ENCODE data around the gene PAXIP1.
"Not testable (repeated sequence)": the region's sequence is repeated elsewhere in the genome, so short reads cannot be mapped to it uniquely, and the experiment has no call there.

Gene PAXIP1

DNA sequence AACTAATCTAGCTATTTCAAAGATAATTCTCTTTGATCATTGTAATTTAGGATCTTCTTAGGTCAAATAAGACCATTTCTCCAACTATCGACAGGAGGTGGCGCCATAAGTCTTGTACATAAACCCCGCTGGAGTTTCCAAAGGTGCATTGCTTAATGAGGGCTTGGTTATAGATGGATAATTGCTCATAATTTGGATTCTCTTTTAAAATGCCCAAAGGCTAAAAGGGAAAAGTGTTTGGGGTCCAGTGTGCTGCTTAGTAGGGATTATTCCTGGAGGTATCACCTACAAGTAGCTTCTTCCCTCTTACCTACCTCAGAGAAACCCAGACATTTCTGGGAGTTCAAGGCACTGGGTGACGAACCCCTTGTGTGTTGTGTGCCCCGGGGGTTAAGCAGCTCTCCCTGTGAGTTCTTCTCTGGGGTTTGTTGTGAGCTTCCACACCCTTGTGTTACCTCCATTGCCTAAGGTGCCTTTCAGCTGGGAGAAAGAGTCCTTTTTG, 75.2 kb downstream of the PAXIP1 start:
- DNase-seq (ENCODE audit: low read depth) = peak; percentile 51
- TF ChIP-seq CTCF (conservative IDR thresholded peaks at IDR 0.05; ENCODE audit: low read depth, low read length) = peak; percentile 65
- peak overlapping the region; percentile 37 for H3K4me3 ChIP-seq (ENCODE audit: low read length)

- not testable (repeated sequence) for DNase-seq (ENCODE audit: low read depth); H3K4me3 ChIP-seq (ENCODE audit: low read length)
These were observed 80.5 kb downstream of the PAXIP1 start for GRCh38 chr7:154922472-154922871.

GRCh38 chr7:154919344-154920225, 83.3 kb downstream of the PAXIP1 start:
- no peak overlapping the region for H3K4me3 ChIP-seq (ENCODE audit: low read length)
- DNase-seq (ENCODE audit: low read depth) = no peak
- TF ChIP-seq CTCF (conservative IDR thresholded peaks at IDR 0.05; ENCODE audit: low read depth, low read length) = no peak

GRCh38 chr7:154918741-154919140, 84.2 kb downstream of the PAXIP1 start:
- no peak for TF ChIP-seq CTCF (conservative IDR thresholded peaks at IDR 0.05; ENCODE audit: low read depth, low read length)
- no peak for DNase-seq (ENCODE audit: low read depth)
- H3K4me3 ChIP-seq (ENCODE audit: low read length) = no peak overlapping the region

DNA sequence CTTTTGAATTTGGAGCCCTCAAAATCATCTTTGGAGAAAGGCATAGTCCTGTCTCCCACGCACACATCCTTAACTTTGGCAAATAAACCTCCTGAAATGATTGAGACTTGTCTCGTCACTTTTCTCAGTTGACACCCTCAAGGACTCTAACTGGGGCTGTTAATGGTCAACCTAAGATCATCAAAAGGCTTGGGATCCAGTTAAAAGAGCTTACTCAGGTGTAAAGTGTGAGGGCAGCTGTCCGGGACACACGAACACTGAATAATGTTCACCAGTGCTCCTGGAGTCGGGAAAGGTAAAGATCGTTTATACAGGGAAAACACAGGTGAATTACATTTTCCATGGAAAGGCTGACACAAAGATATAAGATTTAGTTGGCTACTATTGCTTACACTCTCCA, 84.7 kb downstream of the PAXIP1 start:
- DNase-seq (ENCODE audit: low read depth) = no peak
- H3K4me3 ChIP-seq (ENCODE audit: low read length) = no peak overlapping the region
- TF ChIP-seq CTCF (conservative IDR thresholded peaks at IDR 0.05; ENCODE audit: low read depth, low read length) = no peak

DNA sequence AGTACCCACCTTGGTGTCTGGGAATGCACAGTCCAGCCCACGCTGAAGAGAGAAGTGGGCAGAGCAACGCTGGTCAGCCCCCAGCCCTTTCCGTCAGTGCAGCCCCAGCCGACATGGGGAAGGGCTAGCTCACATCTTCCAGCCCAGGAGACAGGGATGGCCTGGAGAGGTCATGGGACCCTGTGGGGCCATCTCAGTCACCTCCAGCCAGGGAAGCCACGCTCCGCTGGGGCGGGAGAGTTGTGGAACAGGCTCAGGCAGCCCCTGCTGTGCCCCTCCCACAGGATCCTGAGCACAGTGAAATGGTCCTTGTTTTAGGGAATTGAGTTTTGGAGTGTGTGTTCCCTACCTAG, 85.1 kb downstream of the PAXIP1 start:
- no peak overlapping the region for H3K4me3 ChIP-seq (ENCODE audit: low read length)
- no peak for TF ChIP-seq CTCF (conservative IDR thresholded peaks at IDR 0.05; ENCODE audit: low read depth, low read length)

GRCh38 chr7:154916856-154917807, 85.8 kb downstream of the PAXIP1 start:
- DNase-seq (ENCODE audit: low read depth) = no peak
- TF ChIP-seq CTCF (conservative IDR thresholded peaks at IDR 0.05; ENCODE audit: low read depth, low read length) = no peak
- no peak overlapping the region for H3K4me3 ChIP-seq (ENCODE audit: low read length)

More for the DNA sequence above, 85.1 kb downstream of the PAXIP1 start:
- DNase-seq (ENCODE audit: low read depth) = no peak

Measured in retinal pigment epithelial cell (primary cell).